CD14-positive monocyte (primary cell): Measurements from ENCODE around the gene MICAL2. TPM values are rescaled to one million over a fixed set of nuclear protein-coding genes. Genes with fewer than 3 reads are reported as not detected.
A peak's percentile ranks its signal among the peaks of the same experiment; 100 is the strongest.

ENCODE experiments used
- DNase-seq, 3 donors: peaks; one replicate each; pipeline ENCODE4 v3.0.0-alpha.2; 2011 to 2022
- H2AFZ ChIP-seq: 2 replicates; pipeline ENCODE4 v1.6.0; 2012; ENCODE audit warnings: mild to moderate bottlenecking, low read depth, low read length, inconsistent platforms; ENCODE audit not compliant: insufficient read depth, poor library complexity, severe bottlenecking
- H3K27ac ChIP-seq, 2 donors: 1 replicate in 1 of 2; 2 replicates in 1 of 2; pipeline ENCODE4 v1.5.1; 2012 to 2013; ENCODE audit warnings: low read length in 2 of 2, control low read depth in 1 of 2, inconsistent platforms in 1 of 2, low read depth in 1 of 2, mild to moderate bottlenecking in 1 of 2
- H3K27me3 ChIP-seq, 2 donors: one replicate each; pipeline versions ENCODE4 v1.6.0 to v1.6.1; 2011 to 2013; ENCODE audit warnings: low read length in 2 of 2; ENCODE audit not compliant: control insufficient read depth in 2 of 2, insufficient read depth in 2 of 2
- H3K36me3 ChIP-seq, 2 donors: replicated peaks in 1 of 2; 1 replicate in 1 of 2; 2 replicates in 1 of 2; pipeline versions ENCODE4 v1.5.1 to v1.6.1; 2012 to 2013; ENCODE audit warnings: low read length in 2 of 2, control low read depth in 1 of 2, inconsistent platforms in 1 of 2, mild to moderate bottlenecking in 1 of 2; ENCODE audit not compliant: insufficient read depth in 2 of 2, control insufficient read depth in 1 of 2
- H3K4me1 ChIP-seq, 2 donors: 1 replicate in 1 of 2; 2 replicates in 1 of 2; pipeline versions ENCODE4 v1.5.1 to v1.6.1; 2012 to 2013; ENCODE audit warnings: low read length in 2 of 2, control low read depth in 1 of 2, inconsistent platforms in 1 of 2, mild to moderate bottlenecking in 1 of 2, moderate library complexity in 1 of 2; ENCODE audit not compliant: insufficient read depth in 2 of 2, control insufficient read depth in 1 of 2
- H3K4me2 ChIP-seq: replicated peaks from 2 replicates; pipeline ENCODE3; 2012; ENCODE audit warnings: low read length, moderate library complexity, mild to moderate bottlenecking; ENCODE audit not compliant: poor library complexity, severe bottlenecking; ENCODE audit errors: extremely low read depth
- H3K4me3 ChIP-seq, 3 experiments: fragments of 200-600 bp in 1 of 3; sonication (generic) in 1 of 3; replicated peaks in 1 of 3; 1 replicate in 2 of 3; 2 replicates in 1 of 3; pipeline ENCODE4 v1.5.1; 2011 to 2013; ENCODE audit warnings: low read length in 3 of 3, mild to moderate bottlenecking in 3 of 3, control low read depth in 2 of 3, low read depth in 2 of 3, inconsistent platforms in 1 of 3, moderate library complexity in 1 of 3
- H3K79me2 ChIP-seq: 2 replicates; pipeline ENCODE4 v1.6.0; 2012; ENCODE audit warnings: mild to moderate bottlenecking, control low read depth, inconsistent platforms, low read length, moderate library complexity; ENCODE audit not compliant: insufficient read depth
- H3K9ac ChIP-seq: 2 replicates; pipeline ENCODE4 v1.6.0; 2017; ENCODE audit warnings: low read length, mild to moderate bottlenecking; ENCODE audit not compliant: insufficient read depth, poor library complexity, severe bottlenecking
- H3K9me3 ChIP-seq, 2 donors: replicated peaks in 1 of 2; 1 replicate in 1 of 2; 2 replicates in 1 of 2; pipeline versions ENCODE4 v1.5.1 to v1.6.1; 2012 to 2013; ENCODE audit warnings: low read length in 2 of 2, control low read depth in 1 of 2; ENCODE audit not compliant: control insufficient read depth in 1 of 2, insufficient read depth in 1 of 2
- H4K20me1 ChIP-seq: 2 replicates; pipeline ENCODE4 v1.6.0; 2012; ENCODE audit warnings: mild to moderate bottlenecking, low read length, control low read depth, moderate library complexity; ENCODE audit not compliant: insufficient read depth
- H3K27ac Mint-ChIP-seq, 7 donors: one replicate each; pipeline ENCODE4 v1.8.0; 2020; ENCODE audit warnings: mild to moderate bottlenecking in 7 of 7, mixed read lengths in 7 of 7, moderate library complexity in 6 of 7, inconsistent platforms in 2 of 7
- H3K27me3 Mint-ChIP-seq, 3 donors: one replicate each; pipeline ENCODE4 v1.8.0; 2021 to 2022; ENCODE audit warnings: low read depth in 3 of 3, mild to moderate bottlenecking in 3 of 3, mixed read lengths in 3 of 3, moderate library complexity in 3 of 3, inconsistent platforms in 1 of 3
- H3K36me3 Mint-ChIP-seq, 2 donors: one replicate each; pipeline ENCODE4 v1.8.0; 2020; ENCODE audit warnings: mixed read lengths in 2 of 2, inconsistent platforms in 1 of 2, mild to moderate bottlenecking in 1 of 2
- H3K4me1 Mint-ChIP-seq: one replicate; pipeline ENCODE4 v1.8.0; 2020; ENCODE audit warnings: mild to moderate bottlenecking, mixed read lengths
- H3K4me3 Mint-ChIP-seq, 2 donors: one replicate each; pipeline ENCODE4 v1.8.0; 2020; ENCODE audit warnings: mild to moderate bottlenecking in 2 of 2, mixed read lengths in 2 of 2, moderate library complexity in 1 of 2
- H3K9me3 Mint-ChIP-seq, 7 donors: one replicate each; pipeline ENCODE4 v1.8.0; 2020 to 2022; ENCODE audit warnings: mixed read lengths in 7 of 7, mild to moderate bottlenecking in 6 of 7, moderate library complexity in 6 of 7, inconsistent platforms in 2 of 7
- WGBS: methylation state at CpG from one replicate; pipeline ENCODE4 v1.1.5; 2013; ENCODE audit warnings: missing lambda C conversion rate; ENCODE audit not compliant: insufficient coverage; 5-methylcytosine and 5-hydroxymethylcytosine counted together
- intact Hi-C, 2 donors: fragments of 100-400 bp; cut with micrococcal nuclease; formaldehyde crosslinking; loops; one replicate each; pipeline versions ENCODE4 v1.15.0 to v1.15.1; 2023
- polyA plus RNA-seq, 3 donors: library from polyadenylated mRNA; depleted of rRNA in 1 of 3; unstranded in 2 of 3; stranded (reverse) in 1 of 3; fragments of 300-500 nt in 2 of 3; fragments of >200 nt in 1 of 3; fragmentation: Illumina TruSeq in 2 of 3; gene quantifications; 1 replicate in 2 of 3; 2 replicates in 1 of 3; pipeline ENCODE4 v1.2.3, GENCODE V29; 2012 to 2021
- TF ChIP-seq, protein P1 (sequence below): fragments of 200-600 bp; IDR thresholded peaks from one replicate; pipeline ENCODE4 v1.8.0; 2022; ENCODE audit warnings: antibody characterized with exemption, mild to moderate bottlenecking

The MICAL2 gene
- polyA plus RNA-seq, 3 donors: 39.8 to 72.5 (median 44.0) TPM

DNA sequence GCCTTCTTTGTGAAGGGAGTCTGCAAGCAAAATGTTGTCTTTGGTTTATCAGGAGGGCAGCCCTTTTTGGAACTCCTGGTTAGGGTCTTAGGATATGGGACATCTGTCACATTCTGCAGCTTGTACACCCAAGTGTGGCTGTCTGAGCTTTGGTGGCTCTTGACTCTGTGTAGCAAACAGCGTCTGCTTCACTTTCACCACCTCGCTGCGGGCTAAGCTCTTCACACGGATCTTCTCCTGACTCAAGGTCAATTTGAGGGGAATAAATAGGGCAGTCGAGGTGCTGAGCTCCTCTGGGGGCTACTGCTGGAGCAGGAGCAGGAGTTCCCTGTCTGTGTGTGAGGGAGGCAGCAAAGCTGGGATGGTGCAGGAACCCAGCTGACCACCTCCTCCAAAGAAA is 10.6 kb downstream of the MICAL2 start:
- H3K27ac ChIP-seq: no peak overlapping the region
- H3K4me3 ChIP-seq: no peak overlapping the region
- no peaks in the 10 kb centered on the region for H3K9me3 ChIP-seq
- no peak for DNase-seq
- H3K36me3 ChIP-seq: peaks cover 13 to 31% of the 10 kb centered on the region in 2 donors
- no peak overlapping the region for H2AFZ ChIP-seq
- no peak overlapping the region for H3K4me2 ChIP-seq
- intact Hi-C loops: loop anchor here (5.0 to 10.0 kb wide), 2 partner anchors 46 to 76 kb away; no protein-coding TSS in a partner anchor
- H3K27me3 Mint-ChIP-seq: peaks cover 0 to 2% (median 0%) of the 10 kb centered on the region in 3 donors
- peaks cover 49 to 68% of the 10 kb centered on the region in 2 donors for H3K36me3 Mint-ChIP-seq
- H3K9ac ChIP-seq: no peak overlapping the region
- H3K9me3 Mint-ChIP-seq: no peaks in the 10 kb centered on the region
- 90% methylated on average over 2 of the region's 5 CpGs for WGBS
- H3K4me1 Mint-ChIP-seq: peaks cover 95% of the 10 kb centered on the region
- no peaks in the 10 kb centered on the region for H3K27me3 ChIP-seq
- peak overlapping the region in 1 of 7 donors; percentile 54 for H3K27ac Mint-ChIP-seq
- TF ChIP-seq, protein P1, sequence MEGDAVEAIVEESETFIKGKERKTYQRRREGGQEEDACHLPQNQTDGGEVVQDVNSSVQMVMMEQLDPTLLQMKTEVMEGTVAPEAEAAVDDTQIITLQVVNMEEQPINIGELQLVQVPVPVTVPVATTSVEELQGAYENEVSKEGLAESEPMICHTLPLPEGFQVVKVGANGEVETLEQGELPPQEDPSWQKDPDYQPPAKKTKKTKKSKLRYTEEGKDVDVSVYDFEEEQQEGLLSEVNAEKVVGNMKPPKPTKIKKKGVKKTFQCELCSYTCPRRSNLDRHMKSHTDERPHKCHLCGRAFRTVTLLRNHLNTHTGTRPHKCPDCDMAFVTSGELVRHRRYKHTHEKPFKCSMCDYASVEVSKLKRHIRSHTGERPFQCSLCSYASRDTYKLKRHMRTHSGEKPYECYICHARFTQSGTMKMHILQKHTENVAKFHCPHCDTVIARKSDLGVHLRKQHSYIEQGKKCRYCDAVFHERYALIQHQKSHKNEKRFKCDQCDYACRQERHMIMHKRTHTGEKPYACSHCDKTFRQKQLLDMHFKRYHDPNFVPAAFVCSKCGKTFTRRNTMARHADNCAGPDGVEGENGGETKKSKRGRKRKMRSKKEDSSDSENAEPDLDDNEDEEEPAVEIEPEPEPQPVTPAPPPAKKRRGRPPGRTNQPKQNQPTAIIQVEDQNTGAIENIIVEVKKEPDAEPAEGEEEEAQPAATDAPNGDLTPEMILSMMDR: no peak
- peaks cover 84% of the 10 kb centered on the region for H3K79me2 ChIP-seq
- H3K4me3 Mint-ChIP-seq: no peak overlapping the region
- peaks cover 44% of the 10 kb centered on the region for H4K20me1 ChIP-seq
- peaks cover 87 to 91% of the 10 kb centered on the region in 2 donors for H3K4me1 ChIP-seq

DNA sequence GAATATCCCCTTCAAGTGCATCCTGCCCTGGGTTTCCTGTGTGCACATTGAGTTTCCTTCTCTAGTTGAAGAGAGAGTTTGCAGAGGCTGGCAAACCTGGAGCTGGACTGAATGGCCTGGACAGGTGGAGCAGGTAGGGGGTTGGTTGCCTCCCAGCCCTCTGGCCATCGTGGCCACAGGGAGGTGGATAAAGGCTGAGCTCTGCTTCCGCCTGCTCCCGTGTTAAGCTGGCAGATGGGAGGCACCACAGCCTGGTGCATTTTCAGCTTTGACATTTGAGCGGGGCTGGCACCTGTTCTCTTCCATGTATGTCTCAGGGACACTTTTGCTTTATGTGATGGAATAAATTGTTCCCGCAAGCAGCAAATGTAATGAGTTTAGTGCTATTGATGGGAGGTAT is 11.1 kb downstream of the MICAL2 start:
- H3K9me3 ChIP-seq: no peaks in the 10 kb centered on the region
- no peak overlapping the region for H3K9ac ChIP-seq
- H3K27ac ChIP-seq: no peak overlapping the region
- no peak overlapping the region for H3K4me3 Mint-ChIP-seq
- no peak for DNase-seq
- 98% methylated on average over 5 of the region's 5 CpGs for WGBS
- H3K79me2 ChIP-seq: peaks cover 85% of the 10 kb centered on the region
- H3K27me3 Mint-ChIP-seq: no peaks in the 10 kb centered on the region
- no peak overlapping the region for H3K4me3 ChIP-seq
- peaks cover 47 to 63% of the 10 kb centered on the region in 2 donors for H3K36me3 Mint-ChIP-seq
- peak overlapping the region in 1 of 7 donors; percentile 54 for H3K27ac Mint-ChIP-seq
- no peak overlapping the region for H3K4me2 ChIP-seq
- H4K20me1 ChIP-seq: peaks cover 39% of the 10 kb centered on the region
- no peaks in the 10 kb centered on the region for H3K27me3 ChIP-seq
- peaks cover 92 to 96% of the 10 kb centered on the region in 2 donors for H3K4me1 ChIP-seq
- H3K4me1 Mint-ChIP-seq: peaks cover 96% of the 10 kb centered on the region
- no peak overlapping the region for H2AFZ ChIP-seq
- H3K36me3 ChIP-seq: peaks cover 12 to 29% of the 10 kb centered on the region in 2 donors
- TF ChIP-seq, protein P1: no peak
- H3K9me3 Mint-ChIP-seq: no peaks in the 10 kb centered on the region
- intact Hi-C loops: loop anchor here (5.0 to 10.0 kb wide), 2 partner anchors 46 to 77 kb away; no protein-coding TSS in a partner anchor
